ENCODE data around the gene MFAP3L. TPM values are rescaled to one million over a fixed set of nuclear protein-coding genes. Genes with fewer than 3 reads are reported as not detected.

Gene MFAP3L
- total RNA-seq, 1 donor from 2014 or later: 0.20 TPM

GRCh38 chr4:169941141-169941540, 85.1 kb downstream of the MFAP3L start:
- DNase-seq (ENCODE audit: low read depth, low spot score): no peak

- DNase-seq (ENCODE audit: low read depth, low spot score): no peak
Observed at GRCh38 chr4:169940460-169940859, 85.7 kb downstream of the MFAP3L start.

Other genes with a start within 250 kb of the MFAP3L start
- 0.07 and 0.18 TPM in 2 replicates for gene AADAT, start 63.6 kb upstream of the MFAP3L start, total RNA-seq

Data from pulmonary artery endothelial cell (primary cell).